ENCODE data around the gene PRDM12.

Gene PRDM12

GRCh38 chr9:130627896-130628792 is 36.2 kb upstream of the PRDM12 start:
- no peak for TF ChIP-seq CTCF (IDR thresholded peaks at IDR 0.05; ENCODE audit: insufficient read depth, missing control alignments)
- DNase-seq (ENCODE audit: insufficient read length, low spot score), result no peak
- no peak for FAIRE-seq

- FAIRE-seq (no peak), DNase-seq (ENCODE audit: insufficient read length, low spot score) (no peak)
- TF ChIP-seq CTCF (IDR thresholded peaks at IDR 0.05; ENCODE audit: insufficient read depth, missing control alignments), result no peak
Measured at GRCh38 chr9:130629443-130630070, 34.8 kb upstream of the PRDM12 start.

GRCh38 chr9:130630071-130630450 is 34.3 kb upstream of the PRDM12 start:
- DNase-seq (ENCODE audit: insufficient read length, low spot score) (no peak), FAIRE-seq (no peak)
- TF ChIP-seq CTCF (IDR thresholded peaks at IDR 0.05; ENCODE audit: insufficient read depth, missing control alignments), result no peak

GRCh38 chr9:130630506-130631330 is 33.7 kb upstream of the PRDM12 start:
- FAIRE-seq, result no peak
- no peak for DNase-seq (ENCODE audit: insufficient read length, low spot score)
- TF ChIP-seq CTCF (IDR thresholded peaks at IDR 0.05; ENCODE audit: insufficient read depth, missing control alignments), result no peak

- DNase-seq (ENCODE audit: insufficient read length, low spot score) (no peak), FAIRE-seq (no peak)
- TF ChIP-seq CTCF (IDR thresholded peaks at IDR 0.05; ENCODE audit: insufficient read depth, missing control alignments), result no peak
Measured at GRCh38 chr9:130631331-130632080, 32.9 kb upstream of the PRDM12 start.

GRCh38 chr9:130632081-130632710 is 32.2 kb upstream of the PRDM12 start:
- no peak for DNase-seq (ENCODE audit: insufficient read length, low spot score)
- FAIRE-seq, result no peak
- TF ChIP-seq CTCF (IDR thresholded peaks at IDR 0.05; ENCODE audit: insufficient read depth, missing control alignments), result no peak

Data from D721Med (cell line).